DMS153 treated with DMSO at 0.1 percent for 48 hours (cell line): Measurements from ENCODE around the gene STEEP1.
A peak's percentile ranks its signal among the peaks of the same experiment; 100 is the strongest.

Source experiments
- DNase-seq: peaks from one replicate; lab custom pipeline; 2025; ENCODE audit not compliant: unreplicated experiment; lab: John Stamatoyannopoulos, UW

The STEEP1 gene

DNA sequence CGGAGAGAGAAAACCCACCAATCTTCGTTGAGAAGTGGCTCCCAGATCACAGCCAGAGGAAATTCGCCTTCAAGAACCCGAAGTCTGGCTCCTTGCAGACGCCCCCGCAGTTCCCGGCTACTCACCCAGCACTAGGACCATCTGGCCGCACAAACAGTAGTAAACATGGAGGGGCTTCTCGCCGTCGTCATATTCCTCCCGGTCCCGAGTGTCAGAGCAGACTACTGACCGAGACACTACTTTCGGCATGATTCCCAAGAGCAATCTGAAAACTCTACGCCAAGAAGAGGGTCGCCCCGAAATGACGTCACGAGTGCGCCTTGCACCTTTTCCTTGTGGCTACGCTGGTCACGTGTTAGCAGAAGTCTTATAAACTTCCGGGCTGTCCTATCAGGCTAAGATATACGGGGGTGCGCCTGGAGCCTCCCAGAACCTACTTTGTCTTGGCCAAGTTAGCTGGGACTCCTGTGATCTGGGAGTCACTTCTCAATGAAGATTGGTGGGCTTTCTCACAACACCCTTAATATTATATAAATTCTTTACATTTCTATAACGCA is at the start of gene STEEP1:
Gene STEEP1, minus strand, starts transcription at position 303 of the 557 bp plus-strand sequence. Its CDS starts 54 bp downstream, at position 249.
- peak; percentile 54 for DNase-seq

DNA sequence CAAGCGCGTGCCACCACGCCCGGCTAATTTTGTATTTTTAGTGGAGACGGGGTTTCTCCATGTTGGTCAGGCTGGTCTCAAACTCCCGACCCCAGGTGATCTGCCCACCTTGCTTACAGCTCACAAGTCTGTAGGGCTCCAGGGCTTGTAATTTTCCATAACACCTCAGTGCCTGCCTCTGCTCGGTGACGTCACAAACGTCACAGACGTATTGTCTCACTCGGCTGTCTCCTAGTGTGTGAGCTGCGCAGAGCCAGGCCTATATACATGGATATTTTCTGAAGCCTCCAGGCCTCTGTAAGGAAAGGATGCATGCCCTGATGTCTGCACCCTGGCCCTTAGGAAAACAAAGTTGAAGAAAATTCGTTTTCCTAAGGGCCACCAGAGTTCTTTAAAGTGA is 49.6 kb upstream of the STEEP1 start:
- DNase-seq = no peak

DNA sequence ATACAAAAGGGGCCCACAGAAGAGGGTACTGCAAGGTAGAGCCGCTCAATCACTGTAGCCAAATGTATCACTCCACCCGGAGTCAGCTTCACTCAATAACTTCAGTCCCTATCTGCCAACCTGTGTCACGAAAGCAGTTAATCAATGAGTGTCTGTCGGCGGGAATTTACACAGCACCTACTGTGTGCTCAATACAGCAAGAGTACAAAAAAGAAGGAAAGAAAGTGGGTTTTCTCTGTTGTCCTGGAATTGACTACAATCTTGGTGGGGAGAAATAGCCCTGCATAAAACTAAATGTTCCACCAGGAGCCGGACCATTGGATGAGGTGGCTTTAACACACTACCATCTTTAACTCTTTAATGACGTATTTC is 41.8 kb upstream of the STEEP1 start:
- DNase-seq = no peak

DNA sequence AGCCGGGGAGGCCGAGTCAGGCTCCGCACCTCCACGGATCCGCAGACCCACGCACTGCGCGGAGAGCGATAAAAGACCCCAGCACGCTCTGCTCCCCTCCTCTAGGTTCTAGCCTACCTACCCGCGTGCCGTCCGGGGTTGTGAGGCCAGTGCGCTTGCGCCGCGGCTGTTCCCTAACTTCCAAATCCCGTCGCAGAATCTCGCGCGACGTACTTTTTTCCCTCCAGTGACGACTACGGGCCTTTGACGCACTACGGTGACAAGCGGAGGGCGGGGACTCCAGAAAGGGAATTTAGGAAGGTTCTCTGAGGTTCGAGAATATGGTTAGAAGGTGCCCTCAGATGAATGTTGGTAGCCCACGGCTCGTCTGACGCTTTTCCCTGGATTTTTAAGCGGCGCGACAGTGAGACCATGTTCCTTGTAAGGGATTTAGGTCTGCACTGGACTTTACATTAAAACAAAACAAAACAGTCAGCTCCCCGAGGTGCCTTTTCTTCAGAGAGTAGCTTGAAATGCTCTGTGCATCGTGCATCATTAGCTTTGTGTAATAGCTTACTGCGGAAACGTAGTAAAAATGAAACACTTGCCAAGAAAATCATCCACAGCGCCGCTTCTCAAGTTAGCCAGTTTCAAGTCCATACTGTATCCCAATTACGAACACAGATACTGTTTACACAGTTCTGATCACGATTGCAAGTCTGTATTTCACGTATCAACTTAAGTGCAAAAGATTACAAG is 41.2 kb upstream of the STEEP1 start, which contains the start of gene NKRF:
Gene NKRF, minus strand, starts transcription at position 145 of the 738 bp plus-strand sequence.
- DNase-seq = peak; percentile 58

DNA sequence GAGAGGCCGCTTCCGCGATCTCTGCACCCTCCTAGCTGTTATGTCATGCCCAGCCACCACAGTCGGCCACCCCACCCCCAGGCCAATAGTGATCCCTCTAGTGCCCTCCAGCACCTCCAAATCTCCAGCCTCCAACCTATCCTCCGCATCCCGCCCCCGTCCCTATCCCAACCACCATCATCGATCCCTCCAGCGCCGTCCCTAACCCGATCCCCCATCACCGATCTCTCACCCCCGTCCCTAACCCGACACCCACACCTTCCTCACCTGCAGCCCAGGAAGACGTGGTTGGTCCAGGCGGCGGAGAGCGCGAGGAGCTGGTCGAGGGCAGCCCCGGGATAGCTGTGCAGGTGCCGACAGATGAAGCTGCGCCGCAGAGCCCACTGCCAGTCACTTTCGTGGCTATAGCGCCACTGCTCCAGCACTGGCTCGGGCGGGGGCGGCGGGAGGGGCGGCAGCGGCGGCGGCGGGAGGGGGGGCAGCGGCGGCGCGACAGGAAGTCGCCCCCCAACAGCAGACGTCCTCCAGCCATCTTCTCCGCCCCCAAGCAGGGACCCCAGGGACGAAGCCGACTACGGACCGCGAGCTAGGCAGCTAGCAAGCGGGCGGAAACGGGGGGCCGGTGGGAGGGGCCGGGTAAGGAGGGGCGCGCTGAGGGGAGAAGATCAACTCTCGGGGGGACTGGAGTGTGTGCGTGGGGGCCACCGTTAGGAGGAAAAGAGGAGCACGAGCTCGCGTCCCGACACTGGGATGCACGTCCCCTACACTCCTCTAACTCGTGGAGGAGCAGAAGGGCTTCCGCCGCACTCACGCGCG is 40.5 kb upstream of the STEEP1 start:
- no peak for DNase-seq

DNA sequence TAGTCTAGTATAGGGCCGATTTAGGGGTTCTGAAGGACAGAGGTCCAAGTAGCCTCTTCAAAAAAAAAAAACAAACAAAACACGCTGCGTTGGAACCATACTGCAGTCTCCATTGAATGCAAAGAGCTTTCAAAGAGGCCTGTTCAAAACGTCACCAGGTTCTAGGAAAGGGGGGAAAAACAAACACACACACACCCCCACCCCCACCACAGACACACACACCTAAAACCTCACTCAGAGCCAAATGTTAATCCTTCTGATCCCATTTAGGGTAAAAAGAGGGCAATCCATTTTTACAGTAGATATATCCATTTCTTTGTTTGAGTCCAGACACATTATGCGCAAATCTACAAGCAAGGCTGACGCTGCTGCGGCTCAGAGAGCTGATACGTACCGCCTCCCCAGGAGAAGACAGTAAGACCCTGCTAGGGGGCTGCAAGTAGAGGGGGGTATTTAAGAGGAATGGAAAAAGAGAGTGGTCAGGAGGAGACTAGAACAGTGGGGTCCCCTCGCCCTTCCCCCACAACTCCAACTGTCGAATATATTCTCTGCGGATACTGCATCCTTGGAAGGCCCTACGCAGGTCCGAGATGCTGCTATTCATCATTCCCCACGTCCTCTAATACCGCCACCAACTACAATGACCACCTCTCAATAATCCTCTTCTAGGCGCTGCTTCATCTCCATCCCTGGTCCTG is 39.7 kb upstream of the STEEP1 start:
- DNase-seq = no peak

DNA sequence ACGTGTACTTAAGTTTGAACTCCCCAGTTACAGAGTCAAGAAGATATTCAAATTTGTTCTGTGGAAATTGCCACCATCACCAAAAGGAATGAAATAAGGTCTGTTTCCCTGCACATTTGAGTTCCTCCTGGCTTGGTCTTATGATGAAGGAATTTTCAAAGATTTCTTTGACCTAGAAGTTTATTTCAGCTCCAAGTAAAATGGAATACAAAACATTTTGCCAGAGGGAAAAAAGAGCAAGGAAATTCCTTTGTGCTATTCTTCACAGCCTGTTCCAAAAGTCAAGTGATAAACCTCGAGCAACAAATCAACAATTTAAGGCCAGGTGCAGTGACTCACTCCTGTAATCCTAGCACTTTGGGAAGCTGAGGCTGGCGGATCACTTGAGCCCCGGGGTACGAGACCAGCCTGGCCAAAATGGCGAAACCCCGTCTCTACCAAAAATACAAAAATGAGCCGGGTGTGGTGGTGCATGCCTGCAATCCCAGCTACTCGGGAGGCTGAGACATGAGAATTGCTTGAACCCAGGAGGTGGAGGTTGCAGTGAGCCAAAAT is 37.6 kb upstream of the STEEP1 start:
- no peak for DNase-seq

DNA sequence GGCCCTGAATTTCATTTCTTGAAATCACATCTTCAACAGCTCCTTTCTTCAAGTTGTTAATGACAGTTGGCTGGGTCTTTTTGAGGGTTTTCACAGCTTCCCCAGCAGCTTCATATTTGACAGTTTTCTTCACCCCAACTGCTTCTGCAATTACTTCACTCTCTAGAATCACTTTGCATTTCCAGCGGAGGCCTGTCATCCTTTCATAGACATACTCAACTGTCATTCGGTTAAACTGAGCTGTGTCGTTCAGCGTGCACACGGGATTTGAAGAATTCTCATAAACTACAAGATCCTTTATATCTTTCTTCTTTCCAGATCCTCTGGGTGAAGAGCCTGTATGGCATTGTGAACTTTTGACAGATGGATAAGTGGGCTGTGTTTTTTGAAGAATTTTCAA is 24.6 kb upstream of the STEEP1 start:
- no peak for DNase-seq

DNA sequence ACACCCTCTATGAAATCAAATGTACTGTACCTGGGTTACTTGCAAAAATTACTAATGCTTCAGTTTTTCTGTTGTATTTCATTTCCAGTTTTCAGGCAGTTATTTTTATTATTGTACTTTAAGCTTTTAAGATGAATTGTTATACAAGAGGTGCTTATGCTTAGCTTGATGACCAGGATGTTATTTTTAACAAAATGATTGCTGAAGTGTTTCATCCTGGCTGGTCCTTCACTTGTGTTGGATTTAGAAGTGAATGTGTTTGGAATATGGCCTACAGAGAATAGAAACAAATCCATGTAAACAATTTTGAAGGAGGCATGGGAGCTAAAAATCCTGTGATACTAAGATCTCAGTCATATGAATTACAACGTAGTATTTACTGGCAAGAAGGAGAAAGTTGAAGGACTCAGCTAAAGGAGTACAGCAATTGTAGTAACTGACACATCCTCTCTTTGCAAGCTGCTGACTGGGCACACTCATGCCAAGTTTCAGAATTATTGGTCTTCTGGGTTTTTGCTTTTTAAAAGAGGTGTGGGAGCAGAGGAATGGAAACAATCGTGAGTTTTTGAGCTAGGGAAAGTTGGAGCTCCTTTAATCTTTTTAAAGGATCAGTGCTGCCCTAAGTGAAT is 18.3 kb upstream of the STEEP1 start:
- no peak for DNase-seq

DNA sequence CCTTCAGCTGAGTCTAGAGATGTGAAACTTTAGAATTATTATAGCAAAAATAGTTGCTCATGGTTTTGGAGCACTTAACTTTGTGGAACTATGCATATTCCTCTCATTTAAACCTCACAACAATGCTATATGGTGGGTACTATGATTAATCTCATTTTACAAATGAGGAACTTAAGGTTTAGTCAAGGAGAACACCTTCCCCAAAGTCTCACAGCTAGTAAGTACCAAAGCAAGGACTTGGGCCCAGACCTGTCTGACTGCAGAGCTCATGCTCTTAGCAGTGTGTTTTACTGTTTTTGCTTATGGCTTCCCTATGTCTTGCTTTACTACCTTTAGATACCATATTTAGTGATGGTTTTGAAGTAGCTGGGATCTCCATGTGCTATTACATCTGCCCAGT is 14.2 kb upstream of the STEEP1 start:
- DNase-seq = no peak

DNA sequence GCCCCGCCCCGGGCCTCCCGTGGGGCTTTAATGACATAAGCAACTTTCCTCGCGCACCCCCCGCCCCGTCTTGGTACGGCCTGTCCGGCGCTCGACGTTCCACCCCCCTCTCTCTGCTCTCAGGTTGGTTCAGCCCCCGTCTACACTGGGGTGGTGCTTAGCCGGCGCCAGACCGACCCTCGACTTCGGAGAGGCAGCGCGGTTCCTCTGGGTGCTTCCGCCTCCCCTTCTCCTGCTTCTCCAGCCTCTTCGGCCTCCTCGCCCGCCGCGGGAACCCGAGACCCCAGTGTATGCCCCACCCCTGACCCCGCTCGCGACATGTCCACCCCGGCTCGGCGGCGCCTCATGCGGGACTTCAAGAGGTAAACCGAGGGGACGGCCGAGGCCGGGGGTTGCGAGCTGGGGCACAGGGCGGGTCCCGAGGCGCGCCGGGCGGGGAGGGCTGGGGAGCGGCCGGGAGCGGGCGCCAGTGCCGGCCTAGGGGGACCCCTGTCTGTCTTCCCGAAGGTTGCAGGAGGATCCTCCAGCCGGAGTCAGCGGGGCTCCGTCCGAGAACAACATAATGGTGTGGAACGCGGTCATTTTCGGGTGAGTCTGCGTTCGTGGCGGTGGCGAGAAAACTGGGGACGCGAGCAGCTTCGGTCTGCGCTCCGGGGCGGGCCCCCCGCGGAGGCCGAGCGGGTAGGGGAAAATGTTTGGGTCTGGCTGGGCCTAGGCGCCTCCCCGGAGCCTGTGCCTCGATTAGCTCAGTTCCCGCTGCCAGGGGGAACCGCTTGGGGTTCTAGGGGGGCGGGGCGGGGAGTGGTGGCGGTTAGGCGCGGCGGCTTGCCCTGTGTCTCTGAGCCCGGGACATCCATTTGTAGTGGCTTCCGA is 9.4 kb upstream of the STEEP1 start, which contains the start of gene UBE2A:
Gene UBE2A, plus strand, starts transcription at position 170 of the 873 bp plus-strand sequence. Its CDS starts 149 bp downstream, at position 319.
- DNase-seq = peak; percentile 28

DNA sequence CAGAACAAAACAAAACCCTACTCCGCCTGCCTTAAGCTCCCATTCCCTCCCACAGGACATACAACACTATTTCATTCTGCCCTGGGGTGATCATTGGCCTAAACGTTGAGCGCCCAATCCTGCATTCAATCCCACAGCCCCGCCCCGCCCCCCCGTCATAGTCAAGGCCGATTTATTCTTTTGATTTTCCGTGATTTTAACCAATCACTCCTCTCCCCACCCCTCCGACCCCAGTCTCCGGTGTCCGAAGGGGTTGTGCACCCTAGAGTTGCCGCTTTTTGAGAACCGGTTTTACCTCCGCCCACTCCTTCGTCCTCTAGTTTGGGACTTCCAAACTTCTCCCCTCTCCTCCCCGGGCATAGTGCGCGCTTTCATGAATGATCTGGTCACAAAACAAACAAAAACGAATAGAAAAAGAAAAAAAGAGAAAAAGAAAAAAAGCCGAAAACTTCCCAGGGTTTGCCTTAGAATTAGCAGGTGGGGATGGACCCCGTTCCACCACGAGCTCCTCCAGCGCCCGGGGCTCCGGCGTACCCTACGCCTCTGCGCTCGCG is 8.7 kb upstream of the STEEP1 start:
- no peak for DNase-seq

DNA sequence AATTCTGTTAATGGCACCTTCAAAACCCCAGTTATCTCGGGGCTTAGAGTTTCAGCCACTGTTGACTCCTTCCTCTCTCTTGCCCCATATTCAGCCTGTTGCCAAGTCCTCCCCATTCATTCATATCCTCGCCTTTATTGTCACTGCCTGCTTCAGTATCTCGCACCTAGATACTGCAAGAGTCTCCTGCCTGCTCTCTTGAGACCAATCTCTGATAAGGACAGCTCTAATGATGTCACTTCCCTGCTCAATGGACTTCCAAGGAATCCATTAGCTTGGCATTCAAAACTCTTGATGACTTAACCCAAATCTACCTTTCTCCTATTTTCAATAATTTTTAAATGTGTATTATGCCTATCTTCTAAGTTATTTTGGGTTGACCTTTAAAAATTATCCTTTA is 8.0 kb upstream of the STEEP1 start:
- DNase-seq = no peak

DNA sequence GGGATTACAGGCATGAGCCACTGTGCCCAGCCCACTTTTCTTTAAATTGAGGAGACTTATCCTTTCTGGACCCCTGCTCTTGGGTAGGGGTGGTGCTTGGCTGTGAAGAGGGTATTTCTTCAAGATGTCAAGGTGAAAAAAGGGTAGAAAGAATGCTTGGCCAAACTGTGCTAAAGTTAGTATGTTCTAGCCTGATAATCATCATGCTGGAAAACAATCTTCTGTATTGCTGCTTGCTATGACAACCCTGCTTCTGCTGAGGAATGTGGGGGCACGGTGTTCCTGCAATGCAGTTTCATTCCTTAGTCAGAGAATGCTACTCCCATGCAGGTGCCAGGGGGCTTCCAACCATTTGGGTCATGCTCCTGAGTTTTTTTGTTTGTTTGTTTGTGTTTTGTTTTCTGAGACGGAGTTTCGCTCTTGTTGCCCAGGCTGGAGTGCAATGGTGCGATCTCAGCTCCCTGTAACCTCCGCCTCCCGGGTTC is 5.2 kb upstream of the STEEP1 start:
- no peak for DNase-seq

DNA sequence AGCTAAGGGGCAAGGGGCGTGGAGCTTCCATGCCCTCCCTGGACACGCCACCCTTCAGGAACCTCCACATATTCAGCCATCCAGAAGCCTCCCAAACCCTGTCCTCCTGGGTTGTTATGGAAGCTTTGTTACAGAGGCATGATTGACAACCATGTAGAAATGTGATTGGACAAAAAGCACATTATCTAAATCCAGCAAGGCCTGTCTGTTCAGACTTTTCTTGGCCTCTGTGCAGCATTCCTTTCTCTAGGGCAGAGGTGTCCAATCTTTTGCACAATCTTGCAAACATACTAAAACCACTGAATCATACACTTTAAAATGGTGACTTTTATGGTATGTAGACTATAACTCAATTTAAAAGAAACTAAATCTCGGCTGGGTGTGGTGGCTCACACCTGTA is 12.7 kb downstream of the STEEP1 start:
- DNase-seq = no peak

DNA sequence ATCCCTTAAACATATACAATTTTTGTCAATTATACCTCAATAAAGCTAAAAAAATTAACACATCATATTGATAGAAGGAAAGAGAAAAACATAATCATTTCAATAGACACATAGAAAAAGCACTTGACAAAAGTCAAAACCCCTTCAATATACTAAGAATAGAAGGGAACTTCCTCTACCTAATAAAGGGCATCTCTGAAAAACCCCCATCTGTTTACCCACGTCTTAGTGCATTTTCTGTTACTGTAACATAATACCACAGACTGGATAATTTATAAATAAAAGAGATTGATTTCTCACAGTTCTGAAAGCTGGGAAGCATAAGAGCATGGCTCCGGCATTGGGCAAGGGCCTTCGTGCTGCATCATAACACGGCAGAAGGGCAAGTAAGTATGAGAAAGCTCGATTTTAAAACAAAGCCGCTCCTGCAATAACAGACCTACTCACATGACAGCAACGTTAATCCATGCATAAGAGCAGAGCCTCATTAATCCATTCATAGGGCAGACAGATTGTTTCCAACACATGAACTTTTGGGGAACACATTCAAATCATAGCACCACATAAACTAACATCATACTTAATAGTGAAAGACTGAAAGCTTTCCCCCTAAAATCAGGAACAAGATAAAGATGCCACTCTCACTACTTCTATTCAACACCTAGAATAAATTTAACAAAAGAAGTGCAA is 15.7 kb downstream of the STEEP1 start:
- no peak for DNase-seq

DNA sequence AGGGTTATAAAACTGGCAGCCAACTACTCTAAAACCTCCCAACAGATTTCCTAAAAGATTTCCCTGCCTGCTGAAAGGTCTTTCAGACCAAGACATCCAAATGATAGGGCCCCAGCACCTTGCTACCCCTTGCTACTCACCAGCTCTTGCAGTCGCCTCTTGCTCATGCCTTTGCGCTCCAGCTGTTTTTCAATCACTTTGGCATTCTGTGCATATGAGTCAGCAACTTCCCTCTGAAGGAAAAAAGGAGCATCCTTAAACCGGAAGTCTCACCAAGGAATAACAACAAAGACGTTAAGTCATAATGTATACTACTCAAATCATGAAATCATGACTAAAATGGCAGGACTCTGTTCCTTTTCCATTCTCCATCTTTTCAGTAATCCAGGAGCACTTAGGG is 24.0 kb downstream of the STEEP1 start:
- no peak for DNase-seq

DNA sequence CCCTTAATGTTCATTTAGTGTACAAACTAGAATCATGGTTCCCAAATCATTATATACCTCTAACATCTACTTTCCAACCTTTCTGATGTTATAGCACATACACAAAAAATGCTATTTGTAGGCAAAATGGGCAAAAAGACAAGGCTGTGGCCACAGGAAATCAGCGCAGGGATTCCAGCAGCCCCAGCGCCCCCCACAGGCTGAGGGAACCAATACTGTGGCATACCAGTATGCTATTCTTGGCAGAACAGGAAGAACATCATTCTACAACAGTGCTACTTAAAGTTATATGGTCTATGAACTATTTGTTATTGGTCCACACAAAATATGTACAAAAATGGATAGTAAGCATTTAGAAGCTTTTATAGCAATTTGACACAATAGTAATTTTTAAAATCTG is 25.3 kb downstream of the STEEP1 start:
- DNase-seq = no peak

DNA sequence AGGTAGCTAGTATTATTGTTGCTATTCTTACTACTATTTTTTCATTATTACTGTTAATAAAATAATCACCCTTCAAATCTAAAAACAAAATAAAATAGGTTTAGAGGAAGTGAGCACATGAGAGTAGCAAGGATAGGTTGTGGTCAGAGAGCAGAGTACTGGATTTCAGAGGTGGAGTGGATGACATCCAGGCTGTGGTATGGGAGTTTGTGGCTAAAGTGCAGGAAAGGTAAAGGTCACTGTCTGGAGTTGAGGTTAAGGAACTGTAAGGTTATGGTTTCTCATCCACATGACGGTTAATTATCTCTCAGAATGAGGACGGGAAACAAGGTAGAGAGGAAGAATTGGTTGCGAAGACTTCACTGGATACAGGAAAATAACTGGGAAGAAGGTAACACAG is 27.7 kb downstream of the STEEP1 start:
- DNase-seq = no peak
